ENCODE measurements around the gene MRPL37.

MRPL37 gene

GRCh38 chr1:54241364-54241763 lies 41.4 kb downstream of the MRPL37 start:
- no peak for DNase-seq

GRCh38 chr1:54243022-54243421 lies 43.1 kb downstream of the MRPL37 start:
- no peak for DNase-seq

DNA sequence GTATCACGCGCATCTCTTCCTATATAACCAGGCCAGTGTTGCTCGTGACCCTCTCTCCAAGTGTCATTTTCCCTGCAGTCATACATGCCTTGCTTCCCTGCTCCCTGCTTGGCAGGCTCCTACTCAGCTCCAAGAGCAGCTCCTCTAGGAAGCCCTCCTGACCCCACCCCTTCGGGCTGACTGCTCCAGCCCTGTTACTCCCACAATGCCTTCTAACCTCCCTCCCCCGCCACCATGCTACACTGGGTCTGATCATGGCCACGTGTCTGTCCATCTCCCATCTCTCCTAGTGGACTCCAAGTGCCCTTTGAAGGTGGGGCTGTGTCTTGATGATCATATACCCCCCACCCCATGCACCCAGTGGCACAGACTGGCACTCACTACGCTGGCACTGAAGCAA lies 44.7 kb downstream of the MRPL37 start:
- DNase-seq = no peak

DNA sequence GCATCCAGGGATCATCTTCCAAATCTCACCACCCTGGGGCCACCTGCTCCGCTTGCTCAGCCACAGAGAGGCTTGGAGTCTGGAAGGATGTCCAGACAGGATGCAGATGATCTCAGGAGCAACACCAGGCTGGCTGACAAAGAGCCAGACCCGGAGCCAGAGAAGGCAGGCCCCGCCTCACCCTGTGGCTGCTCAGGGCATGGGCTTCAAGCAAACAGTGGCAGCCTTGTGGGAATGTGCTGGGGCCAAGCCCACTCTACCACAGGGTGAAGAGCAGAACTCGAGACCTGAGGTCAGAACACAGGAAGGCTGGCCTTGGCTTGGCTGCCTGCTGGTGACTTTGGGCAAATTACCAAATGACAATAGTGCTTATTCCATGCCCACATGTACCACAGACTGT lies 45.5 kb downstream of the MRPL37 start:
- DNase-seq = no peak

DNA sequence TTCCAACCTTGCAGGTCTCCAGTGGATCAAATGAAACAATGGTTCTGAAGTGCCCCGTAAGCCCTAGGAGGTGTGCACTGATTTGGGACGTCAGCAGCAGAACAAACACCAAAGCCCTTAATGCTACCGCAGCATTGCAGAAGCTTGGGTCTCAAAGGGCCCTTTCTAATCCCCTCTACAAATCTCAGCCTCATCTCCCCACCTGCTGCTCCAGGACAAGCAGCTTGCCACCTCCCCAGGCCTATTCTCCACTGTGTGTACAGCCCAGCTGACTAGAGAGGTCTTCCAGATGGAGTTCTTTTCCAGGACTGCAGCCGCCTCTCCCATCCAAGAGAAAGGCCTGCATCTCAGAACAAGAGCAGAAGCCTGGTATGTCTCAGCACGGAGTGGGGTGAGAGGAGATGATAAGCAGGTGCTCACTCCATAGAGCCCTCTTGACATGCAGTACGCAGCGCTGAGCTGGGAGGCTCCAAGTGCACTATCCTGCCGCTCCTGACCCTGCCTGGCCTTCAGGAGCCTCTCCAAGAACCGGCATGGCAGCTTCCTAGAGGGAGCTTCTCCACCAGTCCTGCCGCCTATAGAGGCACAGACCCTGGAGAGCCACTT lies 46.3 kb downstream of the MRPL37 start:
- no peak for DNase-seq

- no peak for DNase-seq
Observed at GRCh38 chr1:54247863-54248515, 48.0 kb downstream of the MRPL37 start.

GRCh38 chr1:54248966-54249365 lies 49.0 kb downstream of the MRPL37 start:
- no peak for DNase-seq

- no peak for DNase-seq
Observed at GRCh38 chr1:54249819-54250435, 50.0 kb downstream of the MRPL37 start.

DNA sequence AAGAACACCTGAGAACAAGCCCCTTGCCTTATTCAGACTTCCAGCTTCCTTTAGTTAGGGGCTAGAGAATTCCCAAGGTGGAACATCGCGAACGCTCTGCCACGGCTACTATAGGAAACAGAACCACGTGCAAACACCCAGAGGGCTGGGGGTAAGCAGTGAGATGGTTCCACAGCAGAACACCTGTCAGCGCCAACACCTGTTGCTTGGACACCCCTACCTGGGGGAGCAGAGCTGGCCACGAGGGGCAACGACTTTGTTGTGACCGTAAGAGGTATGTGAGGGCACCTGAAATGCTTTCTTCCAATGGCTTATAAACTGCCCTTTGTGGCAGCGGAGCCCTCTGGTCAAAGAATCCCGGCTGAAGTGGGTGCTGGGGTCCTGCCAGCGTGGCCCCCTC lies 50.7 kb downstream of the MRPL37 start:
- DNase-seq = no peak

- DNase-seq = no peak
Observed at GRCh38 chr1:54252371-54252936, 52.5 kb downstream of the MRPL37 start.

- DNase-seq = no peak
Observed at GRCh38 chr1:54253480-54253879, 53.5 kb downstream of the MRPL37 start.

GRCh38 chr1:54254055-54254454 lies 54.1 kb downstream of the MRPL37 start:
- DNase-seq = no peak

GRCh38 chr1:54255026-54255702 lies 55.2 kb downstream of the MRPL37 start:
- no peak for DNase-seq

DNA sequence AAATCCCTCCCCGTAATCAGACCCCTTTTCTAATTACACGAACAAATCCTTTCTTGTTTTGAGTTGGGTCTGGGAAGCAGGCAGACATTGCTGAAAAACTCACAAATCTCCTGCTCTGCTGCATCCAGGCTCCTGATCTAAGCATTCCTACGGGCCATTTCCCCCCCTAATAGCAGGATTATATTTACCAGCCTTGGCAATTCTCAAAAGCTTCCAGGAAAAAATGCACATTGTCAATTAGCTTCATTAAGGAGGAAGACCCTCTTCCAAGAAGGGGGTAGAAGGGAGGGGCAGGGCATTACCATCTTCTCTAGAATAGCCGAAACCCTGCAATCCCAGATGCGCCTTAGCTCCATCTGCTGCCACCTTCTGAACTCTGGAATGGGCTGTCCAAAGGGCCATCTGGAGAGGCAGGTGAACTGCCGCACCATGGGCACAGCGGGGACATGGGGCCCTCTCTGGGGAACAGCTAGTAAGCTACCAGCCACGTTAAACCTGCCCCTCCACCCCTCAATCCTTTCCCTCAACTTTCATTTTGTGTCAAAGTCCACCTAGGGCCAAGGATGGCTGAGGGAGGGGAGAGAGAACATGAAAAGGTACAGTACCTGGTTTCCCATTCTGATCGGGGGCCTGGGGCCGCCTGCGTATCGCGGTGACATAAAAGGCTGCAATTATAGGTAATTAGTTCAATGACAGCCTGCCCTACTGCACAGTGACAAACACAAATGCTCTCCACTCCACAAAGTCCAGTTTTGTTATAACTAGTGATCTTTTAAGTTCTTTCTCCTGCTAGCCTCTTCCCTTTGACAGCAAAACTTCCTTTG lies 56.8 kb downstream of the MRPL37 start:
- no peak for DNase-seq

GRCh38 chr1:54257346-54257620 lies 57.3 kb downstream of the MRPL37 start:
- DNase-seq = no peak

DNA sequence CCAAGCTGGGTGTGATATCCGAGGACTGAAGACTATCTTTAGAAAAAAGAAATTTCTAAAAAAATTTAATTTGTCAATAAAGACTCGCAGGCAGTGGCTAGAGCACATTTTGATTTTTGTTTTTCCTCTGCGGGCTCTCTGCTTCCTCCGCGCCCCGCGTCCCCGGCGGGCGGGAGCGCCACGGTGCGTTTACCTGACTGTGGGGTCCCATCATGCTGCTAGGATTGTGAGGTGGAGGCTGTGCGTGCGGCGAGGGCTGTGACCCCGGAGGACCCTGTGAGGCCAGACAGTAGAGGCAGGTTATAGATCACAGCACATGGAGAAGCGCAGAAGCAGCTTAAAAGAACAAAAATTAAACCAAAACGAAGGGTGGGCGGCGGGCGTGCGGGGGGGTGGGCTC lies 57.9 kb downstream of the MRPL37 start:
- DNase-seq = no peak

DNA sequence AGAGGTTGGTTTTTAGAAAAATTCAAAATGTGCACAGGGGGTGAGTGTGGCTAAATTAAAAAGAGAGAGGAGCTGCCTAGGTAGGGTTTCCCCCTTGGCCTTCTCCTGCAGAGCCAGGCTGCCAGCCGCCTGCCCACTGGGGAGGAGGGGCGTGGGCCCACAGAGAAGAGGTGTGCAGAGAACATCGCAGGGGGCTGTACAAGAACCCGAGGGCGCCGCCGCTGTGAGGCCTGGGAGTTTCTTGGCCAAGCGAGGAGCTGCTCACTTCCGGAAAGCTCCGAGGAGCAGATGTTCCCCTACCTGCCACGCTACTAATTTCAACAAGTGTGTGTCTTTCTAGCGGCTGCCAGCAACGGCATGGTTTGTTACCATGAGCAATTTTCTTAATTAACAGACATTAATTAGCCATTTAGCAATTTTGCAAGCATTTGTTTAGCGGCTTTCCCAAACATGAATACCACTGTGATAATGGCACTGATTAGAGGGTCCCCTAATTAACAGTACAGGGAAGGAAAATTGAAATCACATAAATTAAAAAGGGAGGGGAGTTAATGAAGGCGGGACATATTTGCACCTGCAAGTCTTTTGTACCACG lies 59.7 kb downstream of the MRPL37 start:
- DNase-seq = no peak

- no peak for DNase-seq
Observed at GRCh38 chr1:54260810-54261209, 60.8 kb downstream of the MRPL37 start.

GRCh38 chr1:54262244-54262643 lies 62.3 kb downstream of the MRPL37 start:
- DNase-seq = no peak

DNA sequence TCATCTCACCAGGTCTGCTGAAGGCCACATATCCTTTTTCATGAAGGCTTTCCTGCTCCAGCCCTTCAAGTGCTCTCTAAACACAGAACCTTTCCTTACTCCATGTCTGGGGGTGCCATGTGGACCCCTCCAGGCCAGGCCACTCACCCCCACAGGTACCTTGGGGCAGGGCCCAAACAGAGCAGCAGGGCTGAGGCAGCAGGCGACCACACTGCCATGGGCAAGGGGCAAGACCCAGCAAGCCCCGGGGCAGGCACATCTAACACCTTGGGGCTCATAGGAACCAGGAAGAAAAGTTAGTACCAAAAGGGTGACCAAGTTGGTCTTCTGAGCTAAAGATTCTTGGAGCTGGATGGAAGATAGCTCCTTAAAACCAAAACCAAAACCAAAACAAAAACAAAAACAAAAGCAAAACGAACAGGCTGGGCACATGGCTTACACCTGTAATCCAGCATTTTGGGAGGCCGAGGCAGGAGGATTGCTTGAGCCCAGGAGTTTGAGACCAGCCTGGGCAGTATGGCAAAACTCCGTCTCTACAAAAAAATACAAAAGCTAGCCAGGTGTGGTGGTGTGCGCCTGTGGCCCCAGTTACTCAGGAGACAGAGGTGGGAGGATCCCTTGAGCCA lies 63.7 kb downstream of the MRPL37 start:
- DNase-seq = no peak

DNA sequence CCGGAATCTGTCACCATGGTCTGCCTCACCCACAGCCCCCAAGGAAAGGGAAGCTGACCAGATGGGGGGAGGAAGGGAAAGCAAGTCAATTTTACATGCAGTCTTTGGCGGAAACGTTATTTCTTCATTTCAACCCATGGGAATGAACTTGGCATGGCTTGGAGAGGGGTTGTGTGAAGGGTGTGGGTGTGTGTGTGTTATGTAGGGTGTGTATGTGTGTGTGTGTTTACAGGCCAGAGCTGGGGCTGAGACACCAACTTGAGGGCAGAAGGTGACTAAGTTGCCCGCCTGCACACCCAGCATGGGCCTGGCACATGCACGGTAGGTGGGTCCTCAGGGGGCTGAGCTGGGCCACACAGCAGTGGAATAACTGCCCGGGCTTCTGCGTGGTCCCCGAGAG lies 65.2 kb downstream of the MRPL37 start:
- no peak for DNase-seq

GRCh38 chr1:54265659-54266058 lies 65.7 kb downstream of the MRPL37 start:
- no peak for DNase-seq

Measured in T-helper 9 cell (primary cell).